ENCODE results near the gene MSMB.
"Not testable (repeated sequence)": the region's sequence is repeated elsewhere in the genome, so short reads cannot be mapped to it uniquely, and the experiment has no call there.

MSMB gene

DNA sequence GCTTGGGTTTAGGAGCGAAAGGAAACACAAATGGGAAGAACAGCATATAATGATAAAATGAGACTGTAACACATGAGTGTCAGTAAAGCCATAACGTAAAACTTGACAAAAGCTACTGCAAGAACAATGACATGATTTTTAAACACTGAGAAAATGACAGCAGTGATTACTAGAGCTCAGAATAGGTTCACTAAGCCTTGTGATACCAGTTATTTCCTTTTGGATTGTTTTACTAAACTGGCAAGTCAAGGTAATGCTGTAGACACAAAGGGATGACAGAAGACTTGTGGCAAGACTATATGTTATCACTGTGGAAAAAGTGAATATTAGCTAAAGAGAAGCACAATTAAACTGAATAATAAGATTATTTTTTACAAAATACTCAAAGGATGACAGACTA, 28.3 kb downstream of the MSMB start:
- no peaks in the 10 kb centered on the region for H3K9me3 Mint-ChIP-seq
- H3K36me3 Mint-ChIP-seq (ENCODE audit: low read depth), result peaks cover 27% of the 10 kb centered on the region
- no peak for DNase-seq
- no peaks in the 10 kb centered on the region for H3K27me3 Mint-ChIP-seq
- peaks cover 59% of the 10 kb centered on the region for H3K4me1 Mint-ChIP-seq
- peak; percentile 40 for ATAC-seq
- H3K27ac Mint-ChIP-seq, result peak overlapping the region; percentile 67
- H3K4me3 Mint-ChIP-seq, result no peak overlapping the region

DNA sequence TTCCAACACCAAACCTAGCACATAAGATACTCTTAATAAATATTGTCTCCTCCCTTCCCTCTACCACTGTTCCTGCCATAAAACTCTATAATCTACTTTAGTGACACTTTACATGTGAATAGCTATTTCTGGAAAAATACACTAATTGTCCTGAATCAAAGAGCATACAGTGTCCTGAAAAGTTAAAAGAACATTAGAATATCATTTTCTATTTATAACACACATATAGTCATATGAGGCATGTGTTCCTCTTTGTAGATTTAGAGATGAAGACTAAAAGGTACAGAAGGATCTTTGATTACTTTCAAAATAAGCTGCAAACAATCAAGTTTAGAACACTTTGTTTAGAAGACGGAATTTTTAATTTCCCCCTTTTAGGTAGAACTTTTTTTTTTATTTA, 29.3 kb downstream of the MSMB start:
- peaks cover 50% of the 10 kb centered on the region for H3K4me1 Mint-ChIP-seq
- H3K4me3 Mint-ChIP-seq, result no peak overlapping the region
- H3K36me3 Mint-ChIP-seq (ENCODE audit: low read depth), result peaks cover 33% of the 10 kb centered on the region
- DNase-seq (no peak), ATAC-seq (no peak)
- no peaks in the 10 kb centered on the region for H3K9me3 Mint-ChIP-seq
- peak overlapping the region; percentile 74 for H3K27ac Mint-ChIP-seq
- no peaks in the 10 kb centered on the region for H3K27me3 Mint-ChIP-seq

DNA sequence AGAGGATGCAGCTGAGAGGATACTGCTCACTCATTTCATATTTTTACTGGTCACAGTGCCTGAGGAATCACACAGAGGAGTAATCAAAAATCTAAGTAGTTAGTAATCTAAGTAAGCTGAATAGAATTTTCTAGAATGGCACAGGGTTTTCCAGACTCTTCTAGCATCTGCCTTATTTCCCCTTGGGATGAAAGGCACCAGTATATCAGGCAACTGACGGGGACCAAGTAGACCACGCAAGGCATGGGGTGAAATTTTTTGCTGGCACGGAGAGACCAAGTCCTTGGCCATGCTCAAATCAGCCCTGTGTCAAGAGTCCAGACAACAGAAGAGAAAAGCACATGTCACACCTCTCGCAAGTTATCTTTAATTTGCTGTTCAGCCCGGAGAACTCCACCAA, 29.9 kb downstream of the MSMB start:
- H3K4me1 Mint-ChIP-seq, result peaks cover 45% of the 10 kb centered on the region
- H3K27ac Mint-ChIP-seq, result peak overlapping the region; percentile 39
- no peak for DNase-seq
- H3K36me3 Mint-ChIP-seq (ENCODE audit: low read depth), result peaks cover 35% of the 10 kb centered on the region
- no peak for ATAC-seq
- H3K27me3 Mint-ChIP-seq, result no peaks in the 10 kb centered on the region
- no peak overlapping the region for H3K4me3 Mint-ChIP-seq
- H3K9me3 Mint-ChIP-seq, result no peaks in the 10 kb centered on the region

DNA sequence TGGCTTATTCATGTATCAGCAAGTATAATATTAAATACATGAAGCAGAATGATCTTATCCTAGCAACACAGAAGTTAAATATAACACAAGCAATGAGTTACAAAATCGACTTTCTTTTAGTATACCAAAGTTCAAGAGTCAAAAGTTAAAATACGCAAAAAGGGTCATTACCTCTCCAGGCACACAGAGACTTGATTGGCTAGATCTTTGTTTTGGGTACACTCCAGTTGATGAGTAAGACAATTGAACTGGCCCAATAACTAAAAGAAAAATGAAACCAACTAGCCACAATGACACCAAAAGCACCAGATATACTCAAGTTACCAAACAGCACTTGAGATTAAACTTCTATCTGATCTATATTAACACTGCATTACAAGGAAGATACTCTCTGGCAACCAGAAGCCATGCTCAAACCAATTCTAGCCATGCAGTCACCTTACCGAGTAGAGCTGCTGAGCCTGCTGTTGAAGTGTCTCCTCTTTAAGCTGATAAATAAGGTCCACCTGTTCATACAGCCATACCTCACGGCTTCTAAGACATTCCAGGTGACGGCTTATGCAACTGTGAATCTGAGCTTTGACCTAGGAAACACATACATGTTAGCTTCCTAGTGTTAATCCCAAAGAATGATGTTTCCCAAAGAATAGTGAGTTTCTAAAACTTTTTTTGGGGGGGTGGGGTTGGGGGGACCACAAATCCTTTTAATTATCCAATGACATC, 31.2 kb downstream of the MSMB start:
- peak overlapping the region; percentile 9 for H3K27ac Mint-ChIP-seq
- peaks cover 32% of the 10 kb centered on the region for H3K4me1 Mint-ChIP-seq
- H3K9me3 Mint-ChIP-seq, result no peaks in the 10 kb centered on the region
- no peak overlapping the region for H3K4me3 Mint-ChIP-seq
- ATAC-seq (no peak), DNase-seq (no peak)
- H3K36me3 Mint-ChIP-seq (ENCODE audit: low read depth), result peaks cover 44% of the 10 kb centered on the region
- no peaks in the 10 kb centered on the region for H3K27me3 Mint-ChIP-seq

DNA sequence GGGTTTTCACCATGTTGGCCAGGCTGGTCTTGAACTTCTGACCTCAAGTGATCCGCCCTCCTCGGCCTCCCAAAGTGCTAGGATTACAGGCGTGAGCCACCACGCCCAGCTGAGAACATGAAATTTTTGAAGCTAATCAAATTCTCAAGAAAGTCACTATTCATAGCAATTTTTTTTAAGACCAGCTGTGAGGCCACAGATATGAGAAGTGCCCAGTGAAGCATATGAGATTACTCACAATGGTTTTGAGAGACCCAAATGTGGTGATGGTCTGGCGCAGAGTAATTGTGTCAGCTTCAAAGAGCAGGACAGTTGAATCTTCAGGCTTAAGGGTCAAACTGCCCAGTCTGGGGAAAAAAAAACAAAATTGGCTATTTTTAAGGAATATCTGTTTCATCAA, 31.9 kb downstream of the MSMB start:
- no peak overlapping the region for H3K4me3 Mint-ChIP-seq
- peaks cover 25% of the 10 kb centered on the region for H3K4me1 Mint-ChIP-seq
- H3K27me3 Mint-ChIP-seq, result no peaks in the 10 kb centered on the region
- peaks cover 51% of the 10 kb centered on the region for H3K36me3 Mint-ChIP-seq (ENCODE audit: low read depth)
- no peaks in the 10 kb centered on the region for H3K9me3 Mint-ChIP-seq
- H3K27ac Mint-ChIP-seq, result peak overlapping the region; percentile 9
- DNase-seq (no peak), ATAC-seq (no peak)

DNA sequence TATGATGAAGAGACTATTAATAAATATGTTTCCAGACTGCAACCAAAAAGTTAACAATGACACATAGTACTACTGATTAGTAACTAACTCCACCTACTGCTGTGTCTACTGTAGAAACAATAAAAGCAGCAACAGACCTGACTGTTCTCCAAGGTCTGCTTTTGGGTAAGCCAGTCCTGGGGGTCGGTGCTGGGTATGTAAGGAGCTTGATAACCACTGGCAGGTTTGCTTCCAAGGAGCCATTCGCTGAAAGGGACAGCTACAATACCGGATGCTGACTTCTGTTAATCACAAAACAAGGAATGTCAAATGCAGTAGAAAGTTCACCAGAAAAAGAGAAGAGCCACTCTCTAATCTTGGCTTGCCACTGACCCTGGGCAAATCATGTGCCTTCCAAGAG, 33.3 kb downstream of the MSMB start:
- Mint-ChIP-seq H3K36me3 (ENCODE audit: low read depth) (peaks cover 60% of the 10 kb centered on the region), H3K4me3 (no peak overlapping the region), H3K4me1 (peaks cover 12% of the 10 kb centered on the region), H3K27ac (no peak overlapping the region), H3K9me3 (no peaks in the 10 kb centered on the region), H3K27me3 (no peaks in the 10 kb centered on the region)
- ATAC-seq (no peak), DNase-seq (no peak)

- peaks cover 59% of the 10 kb centered on the region for H3K36me3 Mint-ChIP-seq (ENCODE audit: low read depth)
- no peak overlapping the region for H3K4me3 Mint-ChIP-seq
- no peak for DNase-seq
Measured at GRCh38 chr10:46006219-46006618, 39.9 kb downstream of the MSMB start.

DNA sequence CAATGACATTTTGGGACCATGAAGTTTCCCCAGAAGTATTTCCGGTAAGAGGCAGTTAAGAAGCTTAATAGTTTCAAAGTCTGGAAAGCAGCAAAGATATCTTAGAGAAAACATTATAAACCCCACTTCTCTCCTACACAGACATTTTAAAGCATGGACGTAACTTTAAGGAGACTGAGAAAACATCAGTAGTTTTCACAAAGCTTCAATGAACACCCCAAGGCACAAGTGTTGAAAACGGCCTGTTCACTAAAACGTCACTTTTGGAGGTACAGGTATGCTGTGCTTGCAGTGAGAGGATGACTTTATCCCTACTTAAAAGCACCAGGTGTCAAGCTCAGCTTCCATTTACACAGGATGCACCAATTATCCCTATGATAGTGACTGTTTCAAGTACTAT, 40.7 kb downstream of the MSMB start:
- no peak for DNase-seq
- ATAC-seq, result no peak
- Mint-ChIP-seq H3K4me1 (peaks cover 3% of the 10 kb centered on the region), H3K36me3 (ENCODE audit: low read depth) (peaks cover 55% of the 10 kb centered on the region), H3K27ac (no peak overlapping the region), H3K4me3 (no peak overlapping the region), H3K9me3 (no peaks in the 10 kb centered on the region), H3K27me3 (no peaks in the 10 kb centered on the region)

More at GRCh38 chr10:46006219-46006618, 39.9 kb downstream of the MSMB start:
- Mint-ChIP-seq H3K9me3 (no peaks in the 10 kb centered on the region), H3K4me1 (peaks cover 3% of the 10 kb centered on the region), H3K27me3 (no peaks in the 10 kb centered on the region), H3K27ac (peak overlapping the region; percentile 64)
- no peak for ATAC-seq

DNA sequence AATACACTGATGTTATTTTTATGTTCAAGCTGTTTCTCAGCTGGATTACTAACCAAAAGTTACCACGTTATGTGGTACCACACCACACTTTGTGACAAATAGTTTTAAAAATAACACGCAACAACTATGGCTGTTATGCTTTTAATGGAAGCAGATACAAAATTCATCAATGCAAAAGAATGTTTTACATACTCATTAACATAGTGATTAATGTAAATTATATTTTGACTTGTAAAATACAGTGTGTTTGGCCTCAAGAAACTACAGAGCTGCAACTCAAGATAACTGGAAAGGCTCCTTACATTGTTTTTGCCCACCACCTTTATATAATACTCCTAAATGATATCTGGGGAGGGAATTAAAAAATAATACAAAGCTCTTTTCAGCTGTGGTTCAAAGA, 41.1 kb downstream of the MSMB start:
- H3K36me3 Mint-ChIP-seq (ENCODE audit: low read depth), result peaks cover 55% of the 10 kb centered on the region

GRCh38 chr10:46002916-46003693, 43.0 kb downstream of the MSMB start:
- Mint-ChIP-seq H3K27ac (peak overlapping the region; percentile 62), H3K9me3 (no peaks in the 10 kb centered on the region), H3K36me3 (ENCODE audit: low read depth) (peaks cover 58% of the 10 kb centered on the region), H3K4me3 (no peak overlapping the region), H3K4me1 (peaks cover 3% of the 10 kb centered on the region), H3K27me3 (no peaks in the 10 kb centered on the region)
- no peak for ATAC-seq
- DNase-seq, result no peak

More for the DNA sequence above, 41.1 kb downstream of the MSMB start:
- ATAC-seq, result no peak
- no peak overlapping the region for H3K4me3 Mint-ChIP-seq
- peaks cover 3% of the 10 kb centered on the region for H3K4me1 Mint-ChIP-seq
- no peaks in the 10 kb centered on the region for H3K9me3 Mint-ChIP-seq
- no peak overlapping the region for H3K27ac Mint-ChIP-seq
- DNase-seq, result no peak
- no peaks in the 10 kb centered on the region for H3K27me3 Mint-ChIP-seq

DNA sequence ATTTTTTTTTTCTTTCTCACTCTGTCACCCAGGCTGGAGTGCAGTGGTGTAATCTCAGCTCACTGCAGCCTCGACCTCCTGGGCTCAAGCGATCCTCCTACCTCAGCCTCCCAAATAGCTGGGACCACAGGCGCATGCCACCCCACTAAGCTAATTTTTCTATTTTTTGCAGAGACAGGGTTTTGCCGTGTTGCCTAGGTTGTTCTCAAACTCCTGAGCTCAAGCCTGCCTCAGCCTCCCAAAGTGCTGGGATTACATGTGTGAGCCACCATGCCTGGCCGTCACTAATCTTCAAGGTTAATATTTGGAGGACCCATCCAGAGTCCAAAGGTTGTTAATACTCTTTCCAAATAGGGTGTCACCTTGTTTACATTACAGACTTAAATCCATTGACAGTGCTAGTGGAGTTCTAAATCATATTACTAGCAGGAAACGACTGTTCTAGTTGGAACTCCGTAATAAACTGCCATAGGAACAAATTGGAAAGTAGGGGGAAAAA, 43.8 kb downstream of the MSMB start:
- not testable (repeated sequence) for DNase-seq, ATAC-seq, H3K4me3 Mint-ChIP-seq, H3K27me3 Mint-ChIP-seq, H3K4me1 Mint-ChIP-seq, H3K9me3 Mint-ChIP-seq, H3K27ac Mint-ChIP-seq
- peaks cover 58% of the 10 kb centered on the region for H3K36me3 Mint-ChIP-seq (ENCODE audit: low read depth)

DNA sequence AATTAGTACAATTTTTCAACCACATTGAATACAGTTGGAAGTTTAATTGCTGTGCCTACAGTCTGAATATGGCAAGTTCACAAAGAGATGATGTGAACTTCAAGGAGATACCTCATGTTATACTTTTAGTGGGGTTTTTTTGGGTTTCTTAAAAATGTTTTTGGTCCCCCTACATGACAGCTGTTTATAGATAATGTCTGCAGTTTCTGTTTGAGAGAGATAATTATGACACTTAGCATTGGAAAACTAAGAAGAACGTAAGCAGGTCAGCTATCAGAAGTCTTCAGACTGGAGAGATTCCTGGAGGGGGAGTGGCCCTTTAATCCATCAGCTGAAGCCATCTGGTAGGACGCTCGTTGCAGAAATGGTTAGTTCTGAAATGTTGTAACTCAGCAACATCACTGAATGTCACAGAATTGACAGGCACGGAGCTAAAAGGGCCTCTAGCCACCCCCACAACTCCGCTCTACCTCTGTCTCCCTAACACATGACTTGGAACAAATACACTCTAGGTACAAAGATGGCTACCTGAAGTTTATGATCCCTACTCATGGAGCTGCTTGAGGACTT, 44.8 kb downstream of the MSMB start:
- Mint-ChIP-seq H3K4me3 (no peak overlapping the region), H3K4me1 (no peaks in the 10 kb centered on the region), H3K36me3 (ENCODE audit: low read depth) (peaks cover 52% of the 10 kb centered on the region), H3K9me3 (no peaks in the 10 kb centered on the region), H3K27me3 (no peaks in the 10 kb centered on the region), H3K27ac (peak overlapping the region; percentile 39)
- DNase-seq, result no peak
- ATAC-seq, result no peak

- no peak for DNase-seq
- Mint-ChIP-seq H3K27me3 (no peaks in the 10 kb centered on the region), H3K4me3 (no peak overlapping the region), H3K9me3 (no peaks in the 10 kb centered on the region), H3K36me3 (ENCODE audit: low read depth) (peaks cover 52% of the 10 kb centered on the region), H3K27ac (no peak overlapping the region), H3K4me1 (no peaks in the 10 kb centered on the region)
- no peak for ATAC-seq
Measured at GRCh38 chr10:46000538-46000937, 45.5 kb downstream of the MSMB start.

DNA sequence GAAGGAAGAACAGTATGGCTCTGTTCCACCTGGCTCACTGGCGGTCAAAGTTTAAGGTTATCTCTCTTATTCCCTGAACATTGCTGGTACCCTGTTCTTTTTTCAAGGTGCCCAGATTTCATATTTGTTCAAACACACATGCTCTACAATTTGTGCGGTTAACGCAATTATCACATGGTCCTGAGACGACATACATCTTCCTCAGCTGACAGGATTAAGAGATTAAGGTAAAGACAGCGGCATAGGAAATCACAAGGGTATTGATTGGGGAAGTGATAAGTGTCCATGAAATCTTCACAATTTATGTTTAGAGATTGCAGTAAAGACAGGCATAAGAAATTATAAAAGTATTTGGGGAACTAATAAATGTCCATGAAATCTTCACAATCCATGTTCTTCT, 46.1 kb downstream of the MSMB start:
- not testable (repeated sequence) for H3K4me1 Mint-ChIP-seq, DNase-seq, H3K27me3 Mint-ChIP-seq, ATAC-seq, H3K9me3 Mint-ChIP-seq, H3K27ac Mint-ChIP-seq, H3K4me3 Mint-ChIP-seq
- H3K36me3 Mint-ChIP-seq (ENCODE audit: low read depth), result peaks cover 49% of the 10 kb centered on the region
